Measurements from ENCODE around the gene SCN3A. TPM values are rescaled to one million over a fixed set of nuclear protein-coding genes. Genes with fewer than 3 reads are reported as not detected.
A peak's percentile ranks its signal among the peaks of the same experiment; 100 is the strongest.

SCN3A gene
- polyA plus RNA-seq, 1 donor (not counting 4 experiments of a cell fraction or from before 2014, with no cell fraction given), result 0.01 TPM

GRCh38 chr2:165068487-165068757, 135.4 kb downstream of the SCN3A start:
- dilution Hi-C loops (cut with MboI; ENCODE audit: extremely low pct_ligation_motif_present, low sequenced_read_pairs), result no loop called here
- no peaks in the 10 kb centered on the region for H3K36me3 ChIP-seq (ENCODE audit: control insufficient read depth in 2 of 2, extremely low read depth in 1 of 2, insufficient read depth in 2 of 2, low read length in 2 of 2)
- H3K4me2 ChIP-seq (ENCODE audit: control insufficient read depth, extremely low read depth, insufficient read depth, low read depth, low read length), result no peak overlapping the region
- H3K9me3 ChIP-seq (ENCODE audit: control insufficient read depth, low read depth, low read length), result no peaks in the 10 kb centered on the region
- H3K27me3 ChIP-seq (ENCODE audit: control insufficient read depth, extremely low read depth, insufficient read depth, low read length), result no peaks in the 10 kb centered on the region
- H3K4me3 ChIP-seq (ENCODE audit: control insufficient read depth in 2 of 3, extremely low read depth in 1 of 3, insufficient read depth in 2 of 3, low read depth in 1 of 3, low read length in 3 of 3), result no peak overlapping the region
- H3K4me1 ChIP-seq (ENCODE audit: control insufficient read depth, extremely low read depth, insufficient read depth, low read length), result no peaks in the 10 kb centered on the region
- TF ChIP-seq, protein P1, sequence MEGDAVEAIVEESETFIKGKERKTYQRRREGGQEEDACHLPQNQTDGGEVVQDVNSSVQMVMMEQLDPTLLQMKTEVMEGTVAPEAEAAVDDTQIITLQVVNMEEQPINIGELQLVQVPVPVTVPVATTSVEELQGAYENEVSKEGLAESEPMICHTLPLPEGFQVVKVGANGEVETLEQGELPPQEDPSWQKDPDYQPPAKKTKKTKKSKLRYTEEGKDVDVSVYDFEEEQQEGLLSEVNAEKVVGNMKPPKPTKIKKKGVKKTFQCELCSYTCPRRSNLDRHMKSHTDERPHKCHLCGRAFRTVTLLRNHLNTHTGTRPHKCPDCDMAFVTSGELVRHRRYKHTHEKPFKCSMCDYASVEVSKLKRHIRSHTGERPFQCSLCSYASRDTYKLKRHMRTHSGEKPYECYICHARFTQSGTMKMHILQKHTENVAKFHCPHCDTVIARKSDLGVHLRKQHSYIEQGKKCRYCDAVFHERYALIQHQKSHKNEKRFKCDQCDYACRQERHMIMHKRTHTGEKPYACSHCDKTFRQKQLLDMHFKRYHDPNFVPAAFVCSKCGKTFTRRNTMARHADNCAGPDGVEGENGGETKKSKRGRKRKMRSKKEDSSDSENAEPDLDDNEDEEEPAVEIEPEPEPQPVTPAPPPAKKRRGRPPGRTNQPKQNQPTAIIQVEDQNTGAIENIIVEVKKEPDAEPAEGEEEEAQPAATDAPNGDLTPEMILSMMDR (optimal IDR thresholded peaks at IDR 0.05 in 1 of 3, IDR thresholded peaks at IDR 0.05 in 1 of 3, conservative IDR thresholded peaks at IDR 0.05 in 1 of 3; ENCODE audit: extremely low read depth in 1 of 3, insufficient read depth in 2 of 3, low read length in 3 of 3), result no peak
- TF ChIP-seq EZH2 (IDR thresholded peaks at IDR 0.05; ENCODE audit: low read length), result no peak
- H3K9ac ChIP-seq (ENCODE audit: control insufficient read depth, extremely low read depth, insufficient read depth, low read length), result no peak overlapping the region
- H3K27ac ChIP-seq (ENCODE audit: control insufficient read depth, insufficient read depth, low read length), result no peak overlapping the region
- no peaks in the 10 kb centered on the region for H3K9me1 ChIP-seq (ENCODE audit: control insufficient read depth, extremely low read depth, insufficient read depth, low read length)
- H4K20me1 ChIP-seq (ENCODE audit: control insufficient read depth, extremely low read depth, insufficient read depth, low read length), result no peaks in the 10 kb centered on the region
- FAIRE-seq, result no peak
- H3K79me2 ChIP-seq (ENCODE audit: control insufficient read depth, insufficient read depth, low read length), result no peaks in the 10 kb centered on the region
- no peak overlapping the region for H2AFZ ChIP-seq (ENCODE audit: control insufficient read depth, low read length)
- DNase-seq (ENCODE audit: low read depth, low spot score), result no peak

DNA sequence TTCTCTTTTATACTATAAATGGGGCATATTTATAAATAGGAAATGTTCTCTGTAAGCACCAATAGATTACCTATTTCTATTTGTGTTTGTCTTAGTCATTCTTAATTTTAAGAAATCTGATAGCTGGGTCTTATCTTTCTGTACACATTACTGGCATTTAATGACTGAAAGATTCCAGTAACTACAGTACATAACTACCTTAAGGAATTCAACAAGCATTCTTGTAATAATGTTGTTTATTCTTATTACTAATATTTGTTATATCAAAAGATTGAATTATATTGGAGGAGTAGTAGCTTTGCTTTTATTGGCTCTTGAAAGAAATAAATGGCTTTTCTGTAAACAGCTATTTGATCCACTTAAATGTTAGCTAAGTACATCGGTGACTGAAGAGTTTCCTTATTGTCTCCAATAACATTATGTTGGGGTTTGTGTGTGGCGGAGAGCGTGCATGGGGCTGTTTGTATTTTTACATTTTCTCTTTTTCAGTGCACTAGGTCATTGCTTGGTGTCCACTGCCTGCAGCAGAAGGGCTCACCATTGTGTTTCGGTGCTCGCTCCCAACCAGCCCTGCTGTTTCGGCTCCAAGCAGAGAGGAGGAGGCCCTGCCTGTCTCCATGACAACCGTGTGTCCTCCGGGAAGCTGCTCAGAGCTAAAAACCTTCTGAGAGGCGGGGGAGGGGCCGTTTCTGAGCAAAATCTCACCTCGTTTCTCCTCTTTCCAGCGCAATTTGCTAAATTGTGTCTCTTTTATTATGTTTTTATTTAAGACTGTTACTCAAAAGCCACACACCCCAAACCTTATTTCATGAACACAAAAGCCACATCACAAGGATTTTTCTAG, 136.0 kb downstream of the SCN3A start:
- FAIRE-seq (no peak), DNase-seq (ENCODE audit: low read depth, low spot score) (no peak)
- no peak overlapping the region for H3K4me3 ChIP-seq (ENCODE audit: control insufficient read depth in 2 of 3, extremely low read depth in 1 of 3, insufficient read depth in 2 of 3, low read depth in 1 of 3, low read length in 3 of 3)
- H3K27ac ChIP-seq (ENCODE audit: control insufficient read depth, insufficient read depth, low read length), result no peak overlapping the region
- H3K79me2 ChIP-seq (ENCODE audit: control insufficient read depth, insufficient read depth, low read length), result no peaks in the 10 kb centered on the region
- no peaks in the 10 kb centered on the region for H4K20me1 ChIP-seq (ENCODE audit: control insufficient read depth, extremely low read depth, insufficient read depth, low read length)
- H3K9me1 ChIP-seq (ENCODE audit: control insufficient read depth, extremely low read depth, insufficient read depth, low read length), result no peaks in the 10 kb centered on the region
- no peak overlapping the region for H3K9ac ChIP-seq (ENCODE audit: control insufficient read depth, extremely low read depth, insufficient read depth, low read length)
- H3K36me3 ChIP-seq (ENCODE audit: control insufficient read depth in 2 of 2, extremely low read depth in 1 of 2, insufficient read depth in 2 of 2, low read length in 2 of 2), result no peaks in the 10 kb centered on the region
- dilution Hi-C loops (cut with MboI; ENCODE audit: extremely low pct_ligation_motif_present, low sequenced_read_pairs), result no loop called here
- H3K4me1 ChIP-seq (ENCODE audit: control insufficient read depth, extremely low read depth, insufficient read depth, low read length), result no peaks in the 10 kb centered on the region
- H3K27me3 ChIP-seq (ENCODE audit: control insufficient read depth, extremely low read depth, insufficient read depth, low read length), result no peaks in the 10 kb centered on the region
- H2AFZ ChIP-seq (ENCODE audit: control insufficient read depth, low read length), result peak overlapping the region; percentile 16
- H3K4me2 ChIP-seq (ENCODE audit: control insufficient read depth, extremely low read depth, insufficient read depth, low read depth, low read length), result peak overlapping the region; percentile 16
- TF ChIP-seq, protein P1 (optimal IDR thresholded peaks at IDR 0.05 in 1 of 3, IDR thresholded peaks at IDR 0.05 in 1 of 3, conservative IDR thresholded peaks at IDR 0.05 in 1 of 3; ENCODE audit: extremely low read depth in 1 of 3, insufficient read depth in 2 of 3, low read length in 3 of 3), result no peak
- no peak for TF ChIP-seq EZH2 (IDR thresholded peaks at IDR 0.05; ENCODE audit: low read length)
- H3K9me3 ChIP-seq (ENCODE audit: control insufficient read depth, low read depth, low read length), result no peaks in the 10 kb centered on the region
